ENCODE measurements around the gene AKAP8L. TPM values are rescaled to one million over a fixed set of nuclear protein-coding genes. Genes with fewer than 3 reads are reported as not detected.

AKAP8L gene
- total RNA-seq, 6 experiments from 2014 or later: 49.4 to 54.4 (median 52.0) TPM

DNA sequence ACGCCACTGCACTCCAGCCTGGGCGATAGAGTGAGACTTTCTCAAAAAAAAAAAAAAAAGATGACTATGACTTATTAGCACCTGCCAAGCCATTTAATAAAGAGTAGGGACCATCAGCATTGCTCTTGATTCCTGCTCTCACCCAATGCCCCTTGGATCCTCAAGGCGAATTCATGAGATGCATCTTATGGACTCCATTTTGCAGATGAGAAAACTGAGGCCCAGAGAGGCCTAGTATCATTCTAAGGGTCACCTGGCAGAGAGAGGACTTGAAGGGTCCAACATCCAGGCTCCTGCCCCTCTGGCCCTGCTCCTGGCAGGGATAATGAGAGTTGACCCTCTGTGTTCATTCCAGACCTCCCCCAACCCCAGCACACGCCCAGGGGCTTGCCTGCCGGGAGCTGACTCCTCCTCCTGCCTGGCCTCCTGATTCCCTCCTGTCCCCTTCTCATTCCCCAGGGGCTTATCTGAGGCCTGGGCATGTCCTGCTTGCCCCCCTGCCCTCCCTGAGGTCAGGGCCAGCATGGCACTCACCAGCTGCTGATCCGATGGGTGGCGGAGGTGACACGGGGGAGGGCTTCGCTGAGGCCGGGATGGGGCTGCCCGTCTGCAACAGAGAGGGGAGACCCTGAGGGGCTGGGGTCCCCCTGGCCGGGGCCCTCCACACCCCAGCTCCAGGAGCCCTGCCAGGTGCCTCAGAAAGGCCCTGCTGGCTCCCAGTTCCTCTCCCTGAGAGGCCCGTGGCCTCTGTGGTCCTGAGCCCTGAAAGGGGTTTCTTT, 23.5 kb upstream of the AKAP8L start:
- TF ChIP-seq CTCF (IDR thresholded peaks at IDR 0.05): no peak
- no peak overlapping the region for H3K27ac Mint-ChIP-seq
- H3K4me1 Mint-ChIP-seq (ENCODE audit: low read depth): no peaks in the 10 kb centered on the region
- no peaks in the 10 kb centered on the region for H3K9me3 Mint-ChIP-seq
- no peaks in the 10 kb centered on the region for H3K36me3 Mint-ChIP-seq (ENCODE audit: low read depth)
- no peak for DNase-seq
- H3K4me3 Mint-ChIP-seq: no peak overlapping the region
- H3K27me3 Mint-ChIP-seq (ENCODE audit: insufficient read depth): peaks cover 7% of the 10 kb centered on the region

GRCh38 chr19:15441317-15441716, 22.5 kb upstream of the AKAP8L start:
- H3K36me3 Mint-ChIP-seq (ENCODE audit: low read depth): no peaks in the 10 kb centered on the region
- no peak overlapping the region for H3K4me3 Mint-ChIP-seq
- no peak overlapping the region for H3K27ac Mint-ChIP-seq
- no peak for TF ChIP-seq CTCF (IDR thresholded peaks at IDR 0.05)
- H3K27me3 Mint-ChIP-seq (ENCODE audit: insufficient read depth): peaks cover 6% of the 10 kb centered on the region
- no peaks in the 10 kb centered on the region for H3K9me3 Mint-ChIP-seq
- no peaks in the 10 kb centered on the region for H3K4me1 Mint-ChIP-seq (ENCODE audit: low read depth)
- DNase-seq: no peak

DNA sequence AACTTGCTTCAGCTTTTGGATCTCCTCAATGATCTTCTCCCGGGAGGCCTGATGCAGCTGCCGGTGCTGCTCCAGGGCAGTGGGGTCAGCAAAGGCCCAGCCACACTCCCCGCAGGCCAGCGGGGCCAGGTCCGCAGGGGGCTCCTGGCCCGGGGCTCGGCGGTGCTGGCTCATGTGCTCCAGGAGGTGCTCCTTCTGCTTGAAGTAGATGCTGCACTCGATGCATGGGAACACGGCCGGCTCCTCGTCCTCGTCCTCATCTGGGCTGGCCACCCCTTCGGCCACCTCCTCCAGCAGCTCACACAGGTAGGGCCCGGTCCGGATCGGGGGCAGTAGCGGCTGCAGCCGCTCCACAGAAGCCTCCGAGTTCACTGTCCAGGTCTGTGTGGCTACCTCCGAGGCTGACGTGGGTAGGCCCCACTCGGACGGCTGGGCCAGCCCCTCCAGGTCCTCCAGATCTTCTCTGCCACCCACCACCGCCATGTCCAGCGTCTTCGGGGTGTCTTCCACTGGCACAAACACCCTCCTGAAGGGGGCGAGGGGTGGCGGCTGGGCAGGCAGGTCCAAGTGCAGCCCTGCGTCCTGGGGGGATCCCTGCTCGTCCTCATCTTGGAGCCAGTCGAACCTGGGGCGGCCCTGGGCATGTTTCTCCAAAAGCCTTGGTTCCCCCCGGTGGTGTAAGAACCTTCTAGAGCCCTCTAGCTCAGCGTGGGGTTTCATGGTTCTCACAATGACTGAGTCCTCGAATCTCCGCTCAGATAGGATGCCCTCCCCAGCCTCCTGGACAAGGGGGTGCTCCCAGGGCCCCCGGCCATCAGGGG, 21.2 kb upstream of the AKAP8L start:
- H3K36me3 Mint-ChIP-seq (ENCODE audit: low read depth): no peaks in the 10 kb centered on the region
- H3K4me1 Mint-ChIP-seq (ENCODE audit: low read depth): no peaks in the 10 kb centered on the region
- TF ChIP-seq CTCF (IDR thresholded peaks at IDR 0.05): no peak
- H3K4me3 Mint-ChIP-seq: no peak overlapping the region
- H3K9me3 Mint-ChIP-seq: no peaks in the 10 kb centered on the region
- no peak overlapping the region for H3K27ac Mint-ChIP-seq
- peaks cover 6% of the 10 kb centered on the region for H3K27me3 Mint-ChIP-seq (ENCODE audit: insufficient read depth)
- no peak for DNase-seq

DNA sequence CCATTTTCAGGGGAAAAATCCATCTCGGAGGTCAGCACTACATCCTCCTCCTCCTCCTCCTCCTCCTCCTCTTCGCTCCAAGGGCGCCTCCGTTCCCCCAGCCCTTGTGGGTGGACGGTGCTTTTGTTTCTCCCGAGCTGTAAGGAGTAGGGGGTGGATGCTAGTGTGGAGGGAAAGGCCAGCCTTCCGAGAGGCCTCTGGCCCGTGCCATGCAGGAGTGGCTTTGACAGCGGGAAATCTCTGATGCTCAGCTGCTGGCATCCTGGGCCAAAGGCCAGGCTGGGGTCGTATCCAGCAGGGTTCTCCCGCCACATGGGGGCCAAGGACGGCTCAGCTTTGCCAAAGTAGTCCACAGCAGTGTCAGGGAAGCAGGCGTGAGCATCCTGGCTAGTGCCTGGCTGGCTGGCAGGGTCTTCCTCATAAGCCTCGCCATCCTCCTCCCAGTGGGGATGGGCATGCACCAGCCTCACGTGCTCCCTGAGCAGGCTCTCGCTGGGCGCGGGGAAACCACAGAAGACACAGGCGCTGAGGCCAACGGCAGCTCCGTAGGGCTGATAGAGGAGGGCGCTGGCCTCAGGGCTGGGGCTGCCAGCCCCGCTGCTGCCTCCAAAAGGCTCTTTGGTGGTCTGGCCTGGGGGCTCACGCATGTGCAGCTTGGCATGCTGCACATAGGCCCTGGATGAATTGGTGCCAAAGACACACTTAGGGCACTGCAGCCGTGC, 20.5 kb upstream of the AKAP8L start:
- peaks cover 6% of the 10 kb centered on the region for H3K27me3 Mint-ChIP-seq (ENCODE audit: insufficient read depth)
- no peak overlapping the region for H3K27ac Mint-ChIP-seq

More for the DNA sequence above, 20.5 kb upstream of the AKAP8L start:
- H3K4me3 Mint-ChIP-seq: no peak overlapping the region
- no peaks in the 10 kb centered on the region for H3K9me3 Mint-ChIP-seq
- H3K36me3 Mint-ChIP-seq (ENCODE audit: low read depth): no peaks in the 10 kb centered on the region
- no peak for TF ChIP-seq CTCF (IDR thresholded peaks at IDR 0.05)
- H3K4me1 Mint-ChIP-seq (ENCODE audit: low read depth): no peaks in the 10 kb centered on the region
- no peak for DNase-seq

Data from HFFc6 (cell line).